Measurements from ENCODE around the gene CHD5.

GRCh38 chr1:6133146-6133895 is 46.8 kb downstream of the CHD5 start:
- no peak for TF ChIP-seq CTCF (IDR thresholded peaks at IDR 0.05; ENCODE audit: poor library complexity, severe bottlenecking)
- TF ChIP-seq SMC3 (conservative IDR thresholded peaks at IDR 0.05; ENCODE audit: poor library complexity), result no peak
- no peak for TF ChIP-seq REST (IDR thresholded peaks at IDR 0.05; ENCODE audit: borderline replicate concordance)
- no peak for TF ChIP-seq EZH2 (IDR thresholded peaks at IDR 0.05; ENCODE audit: borderline replicate concordance, insufficient read depth, low read length, poor library complexity, severe bottlenecking)
- TF ChIP-seq TAF1 (IDR thresholded peaks at IDR 0.05; ENCODE audit: low read depth), result no peak
- no peak for TF ChIP-seq RAD21 (conservative IDR thresholded peaks at IDR 0.05)
- no peak for TF ChIP-seq EP300 (conservative IDR thresholded peaks at IDR 0.05; ENCODE audit: poor library complexity, severe bottlenecking)
- TF ChIP-seq POLR2AphosphoS5 (IDR thresholded peaks at IDR 0.05), result no peak
- TF ChIP-seq MXI1 (conservative IDR thresholded peaks at IDR 0.05; ENCODE audit: poor library complexity, severe bottlenecking), result no peak

All from neural cell (in vitro differentiated cells).